ENCODE data around the gene BCL6.

BCL6 gene

DNA sequence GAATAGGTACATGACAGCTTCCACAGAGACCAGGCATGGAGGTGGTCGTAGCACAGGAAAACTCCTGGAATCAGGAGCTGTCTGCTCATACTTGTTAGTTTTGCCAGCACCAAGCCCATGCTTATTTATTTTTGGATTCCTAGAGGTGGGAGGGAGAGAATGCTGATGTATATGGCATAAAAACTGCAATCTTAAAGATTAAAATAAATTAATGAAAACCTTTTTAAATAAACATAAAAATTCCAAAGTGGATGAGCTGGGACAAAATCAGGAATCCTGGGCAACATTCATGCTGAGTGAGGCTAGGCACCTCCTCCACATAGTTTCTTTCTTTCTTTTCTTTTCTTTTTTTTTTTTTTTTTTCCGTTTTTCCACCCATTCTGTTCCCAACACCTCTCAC, 14.3 kb upstream of the BCL6 start:
- no peak for DNase-seq (ENCODE audit: low spot score)

DNA sequence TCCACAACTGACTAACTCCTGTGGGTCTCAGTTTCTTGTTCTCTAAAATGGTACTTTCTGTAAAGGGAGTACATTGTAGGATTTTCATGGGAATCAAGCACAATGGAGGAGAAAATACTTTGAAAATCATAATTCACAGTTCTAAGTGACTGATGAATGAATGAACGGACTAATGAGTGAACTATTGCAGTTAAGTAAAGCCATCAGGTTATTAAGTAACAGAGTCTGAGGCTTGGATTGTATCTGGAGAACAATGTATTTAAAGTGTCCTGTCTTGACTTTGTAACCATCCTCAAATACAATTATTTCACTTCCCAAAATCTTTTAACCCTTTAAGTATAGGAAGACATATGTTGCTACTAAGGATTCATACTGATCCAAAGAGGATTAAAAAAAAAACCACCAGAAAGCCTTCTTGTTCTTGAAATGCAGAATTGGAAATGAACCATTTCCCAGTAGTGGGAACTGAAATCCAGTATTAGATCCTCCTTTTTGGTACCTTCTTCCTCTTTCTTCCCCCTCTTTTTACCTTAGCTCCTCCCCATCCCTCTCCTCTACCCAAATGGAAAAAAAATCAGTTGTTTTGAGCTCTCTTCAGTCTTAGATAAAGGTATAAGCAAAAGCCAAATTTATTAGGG, 13.2 kb upstream of the BCL6 start:
- no peak for DNase-seq (ENCODE audit: low spot score)

DNA sequence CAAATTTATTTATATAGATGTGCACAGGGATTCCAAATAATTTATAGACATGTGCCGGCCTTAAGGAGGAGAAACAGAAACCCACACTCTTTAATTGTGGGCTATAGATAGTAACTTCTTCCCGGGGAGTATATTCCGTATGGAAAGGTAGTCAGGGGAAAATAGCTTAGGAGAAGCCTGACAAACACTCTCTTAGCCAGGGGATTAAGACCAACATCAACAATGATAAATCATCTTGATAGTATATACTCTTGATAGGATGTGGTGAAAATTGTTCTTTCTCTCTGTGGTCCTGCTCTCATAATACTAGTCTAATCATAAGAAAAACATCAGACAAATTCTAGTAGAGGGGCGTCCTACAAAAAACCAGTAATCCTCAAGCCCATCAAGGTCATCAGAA, 8.2 kb upstream of the BCL6 start:
- no peak for DNase-seq (ENCODE audit: low spot score)

DNA sequence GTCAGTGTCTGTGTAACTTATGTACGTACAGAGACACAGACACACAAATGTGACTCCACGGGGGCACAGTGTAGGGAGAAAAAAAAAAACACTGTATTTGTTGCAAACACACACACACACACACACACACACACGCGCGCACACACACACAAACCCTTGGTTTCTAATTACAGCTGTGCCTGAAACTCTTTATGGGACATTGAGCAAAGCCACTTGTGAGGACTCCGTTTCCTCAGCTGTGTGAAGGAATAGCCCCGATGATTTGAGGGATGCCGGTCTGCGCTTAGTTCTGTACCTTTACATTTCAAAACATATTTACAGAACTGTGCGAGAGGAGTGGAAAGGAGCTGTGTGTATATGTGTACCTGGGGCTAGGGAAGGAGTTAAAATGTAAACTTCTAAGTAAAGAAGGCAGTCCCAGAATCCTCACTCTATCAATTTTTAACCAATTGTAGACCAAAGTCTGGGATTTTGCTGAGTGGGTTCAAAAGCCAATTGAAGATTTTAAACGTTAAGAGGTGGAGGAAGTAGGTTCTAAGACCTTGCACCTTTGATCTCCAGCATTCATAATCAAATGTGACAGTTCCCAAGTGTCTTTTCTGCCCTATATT, 5.3 kb upstream of the BCL6 start:
- no peak for DNase-seq (ENCODE audit: low spot score)

DNA sequence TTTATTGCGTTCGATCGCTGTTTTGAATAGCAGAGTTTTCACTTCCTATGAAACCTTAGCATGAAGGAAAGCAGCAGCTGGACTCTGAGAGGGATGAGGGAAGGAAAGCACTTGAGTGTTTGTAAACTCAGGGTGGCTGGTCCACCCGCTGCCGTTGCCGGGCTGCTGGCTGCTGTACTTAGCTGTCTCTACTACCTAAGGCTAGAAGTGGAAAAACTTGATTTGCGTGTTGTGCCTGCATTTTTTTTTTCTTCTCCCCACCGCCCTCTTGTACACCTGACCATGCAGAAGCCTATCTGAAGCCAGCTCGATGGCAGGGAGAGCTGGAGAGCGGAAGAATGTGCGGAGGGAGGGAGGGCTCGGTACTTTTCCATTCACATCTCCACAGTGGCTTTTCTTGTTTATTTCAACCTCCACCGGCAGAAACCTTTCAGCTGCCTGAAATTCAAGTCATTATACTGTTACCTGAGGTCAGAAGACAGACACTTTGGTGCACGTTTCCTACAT, 4.8 kb upstream of the BCL6 start:
- no peak for DNase-seq (ENCODE audit: low spot score)

DNA sequence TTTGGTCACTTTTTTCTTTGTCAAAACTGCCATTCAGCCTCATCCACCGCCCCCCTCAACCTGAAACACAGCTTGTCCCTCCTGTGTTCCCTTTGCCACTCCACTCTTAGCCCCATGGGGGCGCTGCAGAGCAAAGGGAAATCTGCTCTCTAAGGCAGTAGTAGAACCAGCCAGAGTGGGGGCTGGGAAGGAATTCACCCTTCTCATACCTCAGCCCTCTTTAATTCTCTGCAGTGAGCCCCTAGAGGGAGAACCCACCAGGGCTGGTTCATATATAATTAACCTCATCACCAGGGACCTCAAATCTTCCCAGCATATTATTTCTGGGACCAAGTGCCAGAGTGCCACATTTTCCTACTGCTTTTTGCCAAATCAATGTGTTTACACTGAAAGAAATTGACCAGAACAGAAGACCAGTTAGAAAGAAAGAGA, 2.8 kb upstream of the BCL6 start:
- peak; percentile 87 for DNase-seq (ENCODE audit: low spot score)

DNA sequence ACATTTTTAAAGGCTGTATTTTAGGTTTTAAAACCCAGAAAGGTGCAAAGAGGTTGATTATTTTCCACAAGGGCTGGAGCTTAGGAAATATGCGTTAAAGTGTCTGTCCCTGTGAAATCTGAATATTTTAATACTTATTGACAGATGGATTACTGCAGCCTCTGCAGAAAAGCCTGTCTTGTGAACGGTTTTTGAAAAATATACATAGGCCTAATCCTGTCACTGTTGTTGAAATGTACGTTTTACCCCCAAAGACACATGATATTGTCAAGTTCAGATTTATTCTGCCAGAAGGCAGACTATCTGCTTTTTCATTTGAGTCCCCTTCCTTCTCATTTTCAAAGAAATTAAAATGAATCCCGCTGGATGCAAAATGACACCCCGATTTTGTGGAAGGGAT, 2.2 kb upstream of the BCL6 start:
- no peak for DNase-seq (ENCODE audit: low spot score)

DNA sequence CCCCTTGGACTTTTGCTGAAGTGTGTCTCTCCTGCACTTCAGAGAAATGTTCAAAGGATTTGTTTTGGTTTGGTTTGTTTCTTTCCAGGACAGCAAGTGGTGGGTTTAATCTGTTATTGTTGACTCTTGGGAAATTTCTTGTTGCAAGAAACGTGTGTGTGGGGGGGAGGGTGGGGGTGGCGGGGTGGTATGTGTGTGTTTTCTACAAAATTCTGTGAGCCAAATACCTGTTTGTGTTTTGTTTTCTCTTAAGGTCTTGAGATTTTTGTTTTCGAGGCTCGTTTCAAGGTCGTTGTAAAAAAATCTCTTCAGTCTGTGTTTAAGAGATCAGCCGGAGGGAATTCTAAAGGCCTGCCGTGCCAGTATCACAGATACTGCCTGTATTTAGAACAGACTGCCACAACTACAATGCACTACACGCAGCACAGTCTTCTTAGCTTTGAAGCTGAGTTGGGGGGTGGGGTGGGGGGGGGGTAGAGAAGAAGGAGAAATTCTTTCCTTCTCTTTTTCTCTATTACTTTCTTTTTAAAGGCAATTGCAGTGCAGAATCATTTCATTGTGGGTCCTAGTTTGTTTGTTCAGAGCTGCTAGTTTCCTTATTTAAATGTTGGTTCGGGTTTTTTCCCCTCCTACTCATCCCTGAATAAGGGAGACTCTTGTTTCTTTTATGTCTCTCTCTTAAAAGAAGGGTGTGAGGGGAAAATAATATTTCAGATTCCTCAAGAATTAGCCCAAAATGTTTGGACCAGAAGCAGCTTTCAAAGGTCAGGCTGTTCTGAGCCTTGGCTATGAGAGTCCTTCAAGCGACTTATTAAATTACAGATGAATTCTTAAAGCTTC, 1.4 kb upstream of the BCL6 start:
- DNase-seq (ENCODE audit: low spot score), result peak; percentile 50

DNA sequence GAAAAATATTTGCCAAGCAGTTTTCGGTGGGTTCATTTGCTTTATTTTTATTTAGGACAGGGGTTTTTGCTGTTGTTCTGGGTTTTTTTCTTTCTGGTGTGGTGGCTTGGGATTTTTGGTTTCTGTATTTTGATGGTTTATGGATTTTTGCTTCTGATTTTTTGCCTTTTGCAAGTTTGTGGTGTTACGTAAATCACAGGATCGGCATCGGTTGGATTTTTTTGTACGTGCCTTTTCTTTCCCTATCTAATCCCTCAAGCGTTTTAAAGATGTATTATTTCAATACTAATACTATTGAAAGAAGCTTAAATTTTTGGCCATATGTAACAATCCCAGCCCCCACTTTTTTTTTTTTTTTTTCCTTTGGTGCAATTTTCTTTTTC, 782 bp upstream of the BCL6 start:
- DNase-seq (ENCODE audit: low spot score), result no peak

DNA sequence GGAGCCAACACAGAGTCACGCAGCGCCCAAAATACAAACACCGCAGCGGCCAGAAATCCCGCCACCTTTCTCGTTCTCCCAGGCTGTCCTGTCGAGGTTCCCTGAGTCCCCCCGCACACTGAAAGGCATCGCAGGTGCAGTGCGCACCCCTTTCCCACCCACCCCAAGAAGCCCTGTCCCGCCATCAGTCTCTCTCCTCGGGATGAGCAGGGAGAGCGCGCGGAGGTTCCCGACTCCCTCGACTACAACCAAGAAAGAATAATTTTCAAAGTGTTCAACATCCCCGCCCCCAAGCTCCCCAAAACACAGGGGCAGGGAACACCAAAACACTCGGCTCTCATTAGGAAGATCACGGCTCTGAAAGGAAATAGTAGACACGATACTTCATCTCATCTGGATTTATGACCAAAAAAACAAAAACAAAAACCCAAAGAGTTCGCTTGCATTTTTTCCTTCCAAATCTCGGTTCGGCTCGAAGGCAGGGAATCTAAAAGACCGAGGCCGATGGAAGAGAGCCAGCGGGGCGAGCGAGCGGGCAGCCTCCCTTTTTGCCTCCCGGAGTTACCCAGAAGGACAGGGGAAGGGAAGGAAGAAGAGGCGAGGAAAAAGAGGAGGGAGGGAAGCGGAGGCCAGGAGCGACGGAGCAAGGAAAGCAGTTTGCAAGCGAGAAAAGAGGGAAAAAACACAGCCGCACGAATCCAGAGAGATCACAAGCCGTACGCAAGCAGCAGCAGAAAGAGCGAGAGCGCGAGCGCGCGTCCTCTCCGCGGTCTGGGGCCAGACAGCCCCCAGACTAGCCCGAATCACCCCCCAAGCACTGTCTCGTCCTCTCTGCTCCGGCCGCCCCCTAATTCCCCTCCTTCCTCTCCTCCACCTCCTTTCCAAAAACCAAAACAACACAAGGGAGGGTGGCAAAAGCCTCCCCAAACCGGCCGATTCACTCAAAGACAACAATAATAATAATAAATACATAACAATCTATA, 808 bp downstream of the BCL6 start:
- peak; percentile 77 for DNase-seq (ENCODE audit: low spot score)

DNA sequence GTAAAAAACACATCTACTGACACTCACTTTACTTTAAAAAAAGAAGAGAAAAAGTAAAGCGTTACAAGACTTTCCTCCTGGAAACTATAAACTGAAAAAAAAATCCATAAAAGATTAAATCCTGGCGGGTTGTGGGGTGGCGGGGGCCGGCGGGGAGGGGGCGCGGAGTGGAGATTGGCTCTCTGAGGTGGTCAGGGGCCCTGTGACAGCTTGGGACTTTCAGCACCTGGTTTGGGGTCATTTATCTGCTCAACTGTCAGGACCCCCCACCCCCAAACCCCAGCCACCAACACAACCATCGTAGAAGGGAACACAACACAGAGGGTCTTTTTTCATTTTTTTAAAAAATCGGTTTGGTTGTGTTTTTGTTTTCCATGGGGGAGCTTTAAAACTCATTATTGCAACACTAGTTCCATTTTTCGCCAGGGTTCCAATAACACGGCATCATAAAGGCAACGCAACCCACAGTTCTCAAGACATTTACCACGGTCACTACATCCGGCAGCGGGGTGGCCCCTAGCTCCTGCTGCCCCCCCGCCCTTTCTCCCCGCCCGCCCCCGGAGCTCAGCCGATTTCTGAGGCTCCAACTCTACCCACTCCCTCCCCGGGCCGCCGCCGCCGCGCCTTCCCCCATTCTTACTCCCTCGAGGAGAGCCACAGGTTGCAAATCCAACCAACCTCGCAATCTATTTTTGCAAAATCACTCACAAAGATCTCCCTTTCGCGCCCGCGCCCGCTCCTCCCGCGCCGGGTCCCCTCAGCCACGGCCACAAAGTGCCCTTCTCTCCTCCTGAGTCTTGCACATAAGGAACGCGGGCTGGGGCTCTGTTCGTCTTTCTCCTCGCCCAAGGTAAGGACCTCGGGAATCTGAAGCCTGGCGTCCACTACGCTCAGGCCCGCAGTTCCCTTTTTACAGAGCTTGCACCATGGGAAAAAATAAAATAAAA, 1.8 kb downstream of the BCL6 start:
- DNase-seq (ENCODE audit: low spot score), result peak; percentile 45

DNA sequence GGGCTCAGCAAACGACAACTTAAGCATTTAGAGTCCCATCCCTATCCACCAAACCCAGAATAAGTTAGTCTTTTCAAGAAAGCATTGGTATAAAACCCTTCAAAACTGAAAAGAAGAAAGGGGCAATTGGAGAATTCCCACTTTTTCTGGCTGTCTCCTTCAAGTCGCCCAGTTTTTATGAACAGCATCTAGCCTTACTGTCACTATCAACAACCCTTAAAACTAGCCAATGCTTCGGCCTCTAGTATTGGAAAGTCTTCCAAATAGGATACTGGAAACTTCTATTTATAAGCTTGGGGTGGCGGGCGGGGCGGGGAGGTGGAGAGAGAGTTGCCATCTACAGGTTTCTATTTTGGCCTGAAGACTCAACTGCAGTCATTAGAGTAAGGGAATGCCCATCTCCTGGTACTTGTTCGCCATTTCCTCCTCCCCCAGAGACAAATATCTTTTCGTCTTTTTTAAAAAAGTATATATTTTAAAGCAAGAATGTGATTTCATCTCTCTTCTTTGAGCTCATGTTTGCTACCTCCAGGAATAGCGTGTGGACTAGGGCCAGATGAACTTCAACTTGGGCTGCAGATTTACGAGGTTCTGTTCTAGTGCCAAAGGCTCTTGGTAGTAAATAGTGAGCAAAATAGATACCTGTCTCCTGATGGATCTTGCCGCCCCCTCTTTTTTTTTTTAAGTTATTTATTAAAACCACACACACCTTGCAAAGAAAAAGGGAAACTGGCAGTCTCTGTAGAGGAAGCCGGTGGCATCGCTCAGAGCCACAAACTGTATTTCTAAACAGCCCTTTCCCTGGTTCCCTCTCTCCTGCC, 2.7 kb downstream of the BCL6 start:
- no peak for DNase-seq (ENCODE audit: low spot score)

DNA sequence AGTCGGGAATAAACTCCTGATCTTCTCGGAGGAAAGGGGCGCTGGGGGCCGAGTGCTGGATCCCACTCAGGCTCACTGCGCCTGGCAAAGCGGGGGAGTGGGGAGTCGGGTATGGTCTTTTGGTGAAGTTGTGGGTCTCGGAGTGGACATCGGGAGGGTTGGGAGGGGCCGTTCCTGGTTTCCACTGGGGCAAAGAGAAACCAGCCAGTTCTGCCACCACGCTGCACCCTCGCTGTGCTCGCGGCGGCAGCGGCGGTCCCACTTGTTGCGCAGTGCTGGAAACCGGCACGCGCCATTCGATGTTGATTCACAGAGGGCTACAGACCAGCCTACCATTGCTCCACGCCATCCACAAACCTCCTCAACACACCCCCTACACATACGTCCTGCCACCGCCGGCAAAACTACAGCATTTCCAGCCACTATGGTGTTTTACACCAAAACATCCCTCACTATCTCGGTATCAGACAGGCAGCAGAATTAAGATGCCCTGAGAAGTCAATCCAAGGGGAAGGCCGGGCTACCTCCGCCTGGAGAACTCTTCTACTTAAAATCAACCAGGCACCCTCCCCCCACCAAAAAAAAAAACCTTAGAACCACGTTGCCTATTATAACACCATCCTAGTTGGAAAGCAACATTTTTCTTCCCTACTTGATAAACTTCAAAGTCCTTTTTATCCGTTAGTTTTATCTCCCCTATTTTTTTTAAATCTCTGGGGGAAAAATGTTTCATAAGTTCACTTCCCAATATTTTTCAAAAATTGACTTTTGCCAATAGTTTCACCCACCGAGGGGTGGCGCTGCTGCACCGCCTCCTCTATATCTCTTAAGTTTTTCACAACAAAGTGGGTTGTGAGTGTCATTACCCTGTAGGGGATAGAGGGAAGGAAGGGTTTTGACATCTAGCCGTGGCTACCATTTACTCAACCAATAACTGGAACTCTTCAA, 3.6 kb downstream of the BCL6 start:
- DNase-seq (ENCODE audit: low spot score), result peak; percentile 65

DNA sequence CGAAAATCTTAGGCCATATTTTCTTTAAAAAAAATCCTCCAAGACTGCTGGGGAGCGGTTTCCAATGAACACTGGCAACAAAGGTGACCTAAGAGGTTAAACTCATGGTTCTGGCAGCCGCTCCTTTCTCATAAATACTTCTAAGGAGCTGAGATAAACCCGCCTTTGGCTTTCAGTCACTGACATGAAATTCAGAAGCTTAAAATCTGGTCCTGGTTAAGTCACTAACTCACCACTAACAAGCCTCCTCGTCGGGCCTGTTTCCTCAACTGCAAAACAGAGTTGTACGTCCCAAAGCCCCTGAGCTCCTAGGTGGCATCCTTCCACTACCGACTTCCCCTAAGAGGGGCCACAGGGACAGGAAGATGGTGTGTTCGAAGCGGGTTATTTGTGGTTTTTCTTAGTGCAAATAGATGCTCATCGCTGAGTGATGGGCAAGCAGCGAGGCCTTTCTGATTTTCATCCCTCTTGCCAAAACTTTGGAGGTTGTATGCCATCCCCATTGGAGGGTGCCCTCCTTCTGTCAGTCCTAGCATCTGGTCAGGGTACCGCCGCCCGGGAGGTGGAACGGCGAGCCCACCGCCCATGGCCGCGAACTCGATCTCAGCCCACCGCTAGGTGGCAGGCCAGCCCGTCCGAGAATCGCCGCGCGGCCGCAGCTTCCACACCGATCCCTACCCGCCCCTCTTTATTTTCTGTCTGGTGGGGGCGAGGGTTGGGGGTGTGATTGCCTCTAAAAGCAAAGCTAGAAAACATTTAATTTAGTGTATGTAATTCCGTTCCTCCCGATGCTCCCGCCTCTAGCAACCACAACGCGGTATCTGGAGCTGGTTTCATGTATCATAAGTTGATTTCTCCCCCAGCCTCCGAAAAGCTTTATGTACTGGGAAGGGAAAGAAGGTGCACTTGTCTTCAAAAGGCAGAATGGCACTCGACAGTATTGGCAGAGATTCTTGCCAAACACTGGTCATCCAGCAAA, 4.6 kb downstream of the BCL6 start:
- peak; percentile 63 for DNase-seq (ENCODE audit: low spot score)

DNA sequence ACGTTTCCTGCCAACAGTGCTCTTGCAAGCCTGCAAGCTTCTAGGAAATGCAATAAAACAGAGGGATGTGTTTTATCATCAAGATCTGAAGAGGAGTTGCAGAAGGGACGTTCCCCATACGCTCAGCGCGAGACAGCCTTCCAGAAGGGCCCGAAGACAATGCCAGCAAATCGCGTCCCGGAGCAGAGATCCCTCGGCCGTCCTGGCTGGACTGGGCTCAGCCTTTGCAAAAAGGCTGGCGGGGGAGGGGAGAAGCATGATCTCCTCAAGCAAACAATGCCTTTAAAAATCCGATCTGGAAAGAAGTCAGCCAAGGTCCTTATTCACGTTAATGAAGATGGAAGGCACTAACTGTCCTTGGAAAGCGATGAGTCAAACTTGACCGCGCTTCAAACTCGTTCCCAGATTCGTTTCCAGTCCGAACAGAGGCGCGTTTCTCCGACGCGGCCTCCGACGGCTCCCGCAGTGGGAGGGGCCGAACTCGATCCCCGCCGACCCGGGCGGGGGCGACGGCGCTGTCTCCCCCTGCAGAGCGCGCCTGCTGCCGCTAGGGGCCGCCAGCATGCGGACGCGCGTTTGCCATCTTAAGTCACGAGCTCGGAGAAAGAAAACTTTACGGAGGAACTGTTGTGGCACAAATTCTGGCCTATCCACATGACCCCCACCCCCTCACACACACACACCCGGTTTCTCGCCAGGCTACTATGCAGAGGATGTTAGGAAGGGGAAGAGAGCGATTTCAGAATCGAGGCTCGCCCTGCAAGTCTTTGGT, 5.5 kb downstream of the BCL6 start:
- DNase-seq (ENCODE audit: low spot score), result peak; percentile 84

DNA sequence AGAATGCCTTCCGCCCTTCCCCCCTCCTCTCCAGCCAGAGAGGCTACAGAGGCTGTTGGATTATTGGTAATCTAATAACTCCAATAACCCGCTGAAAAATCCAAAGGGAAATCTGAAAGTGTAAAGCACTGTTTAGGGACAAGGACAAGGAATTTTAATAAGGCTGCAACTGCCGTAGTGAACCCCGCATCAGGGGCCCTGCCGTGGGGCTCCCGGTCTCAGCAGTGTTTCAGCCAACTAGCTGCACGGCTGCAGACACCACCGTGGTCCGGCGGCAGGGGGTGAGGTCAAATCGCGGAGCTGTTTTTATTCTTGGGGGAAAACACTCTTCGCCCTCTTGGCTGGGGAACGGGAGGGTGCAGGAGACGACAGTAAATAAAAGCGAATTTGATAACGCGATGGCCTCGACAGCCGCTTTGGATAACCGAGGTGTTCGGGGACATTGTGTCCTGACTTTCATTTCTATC, 6.1 kb downstream of the BCL6 start:
- DNase-seq (ENCODE audit: low spot score), result no peak
